NK-92 treated with Interleukin-12 subunit alpha and Interleukin-12 subunit beta, amount 100 ng/mL, for 24 hours (cell line): ENCODE results near the gene APOH.

Experiments
- DNase-seq: peaks from one replicate; lab custom pipeline; 2025; lab: John Stamatoyannopoulos, UW

The APOH gene

DNA sequence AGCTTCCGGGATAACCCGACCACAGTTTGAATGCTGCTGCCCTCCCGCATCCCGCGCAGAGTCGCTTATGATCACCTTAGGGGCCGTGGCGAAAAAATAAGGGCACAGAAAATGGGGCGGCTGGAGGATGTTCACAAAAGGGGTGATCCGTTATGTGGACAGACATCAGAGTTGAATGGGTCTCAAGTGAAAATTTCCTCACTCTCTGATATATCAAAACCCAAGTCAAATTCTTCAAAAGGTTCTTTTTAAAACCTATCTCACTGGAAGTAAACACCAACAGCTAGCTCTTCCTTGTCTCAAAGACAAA, 36.9 kb downstream of the APOH start:
- no peak for DNase-seq

- peak; percentile 57 for DNase-seq
Measured at GRCh38 chr17:66191593-66192377, 37.4 kb downstream of the APOH start, which contains the start of gene CEP112. Gene CEP112, minus strand, starts transcription at chr17:66192133.

- DNase-seq: no peak
Measured at GRCh38 chr17:66190738-66191592, 38.2 kb downstream of the APOH start.

DNA sequence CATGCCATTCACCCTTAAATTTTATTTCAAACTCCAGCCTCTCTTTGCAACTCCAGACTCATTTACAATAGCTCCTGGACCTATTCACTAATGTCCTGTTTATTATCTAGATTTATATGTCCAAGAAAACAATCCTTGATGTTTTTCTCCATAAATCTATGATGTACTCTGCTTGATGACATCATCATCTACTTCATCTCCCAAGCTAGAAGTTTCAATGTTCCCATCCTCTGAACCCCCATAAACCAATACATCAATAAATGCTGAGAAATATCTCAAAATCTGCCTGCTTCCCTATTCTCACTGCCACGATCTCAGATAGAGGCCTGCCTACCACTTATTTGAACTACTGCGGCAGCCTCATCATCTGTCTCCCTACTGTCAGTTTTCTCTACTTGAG, 41.5 kb downstream of the APOH start:
- DNase-seq: no peak

- no peak for DNase-seq
Measured at GRCh38 chr17:66185862-66186261, 43.4 kb downstream of the APOH start.

DNA sequence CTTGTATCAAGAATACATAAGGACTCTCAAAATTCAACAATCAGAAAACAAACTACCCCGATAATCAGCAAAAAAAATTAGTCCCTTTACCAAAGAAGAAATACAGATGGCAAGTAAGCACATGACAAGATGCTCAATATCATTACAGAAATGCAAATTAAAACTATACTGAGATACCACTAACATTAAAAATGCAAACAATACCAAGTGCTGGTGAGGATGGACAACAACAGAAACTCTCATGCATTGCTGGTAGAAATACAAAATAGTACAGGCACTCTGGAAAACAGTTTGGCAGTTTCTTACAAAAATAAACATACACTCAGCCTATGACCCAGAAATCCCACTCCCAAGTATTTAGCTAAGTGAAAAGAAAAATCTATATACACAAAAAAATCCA, 44.8 kb downstream of the APOH start:
- no peak for DNase-seq

DNA sequence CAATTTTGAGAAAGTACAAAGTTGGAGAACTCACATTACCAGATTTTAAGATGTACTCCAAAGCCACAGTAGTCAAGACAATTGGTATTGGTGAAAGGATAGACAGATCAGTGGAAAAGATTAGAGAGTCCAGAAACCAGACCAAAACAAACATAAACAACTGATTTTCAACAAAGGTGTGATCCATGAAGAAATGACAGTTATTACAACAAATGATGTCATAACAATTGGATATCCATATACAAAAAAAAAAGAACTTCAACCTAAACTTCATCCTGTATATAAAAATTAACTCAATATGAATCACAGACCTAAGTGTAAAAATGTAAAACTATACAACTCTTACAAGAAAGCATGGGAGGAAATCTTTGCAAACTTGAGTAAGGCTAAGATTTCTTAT, 45.7 kb downstream of the APOH start:
- DNase-seq: no peak

- DNase-seq: no peak
Measured at GRCh38 chr17:66178642-66179041, 50.6 kb downstream of the APOH start.

DNA sequence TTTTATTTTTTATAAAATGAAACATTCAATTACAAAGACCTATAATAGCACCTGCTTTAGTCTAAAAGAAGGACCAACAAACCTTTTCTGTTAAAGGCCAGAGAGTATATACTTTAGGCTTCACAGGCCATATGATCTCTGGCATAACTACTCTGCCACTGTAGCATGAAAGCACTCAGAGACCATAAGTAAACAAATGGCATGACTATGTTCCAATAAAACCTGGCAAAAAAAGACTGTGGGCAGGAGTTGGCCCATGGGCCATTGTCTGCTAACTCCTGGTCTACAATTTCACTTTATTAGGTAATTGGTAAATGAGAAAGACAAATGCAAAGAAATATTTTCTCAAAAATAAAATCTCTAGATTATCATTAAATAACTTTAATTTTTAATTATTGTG, 52.2 kb downstream of the APOH start:
- no peak for DNase-seq

DNA sequence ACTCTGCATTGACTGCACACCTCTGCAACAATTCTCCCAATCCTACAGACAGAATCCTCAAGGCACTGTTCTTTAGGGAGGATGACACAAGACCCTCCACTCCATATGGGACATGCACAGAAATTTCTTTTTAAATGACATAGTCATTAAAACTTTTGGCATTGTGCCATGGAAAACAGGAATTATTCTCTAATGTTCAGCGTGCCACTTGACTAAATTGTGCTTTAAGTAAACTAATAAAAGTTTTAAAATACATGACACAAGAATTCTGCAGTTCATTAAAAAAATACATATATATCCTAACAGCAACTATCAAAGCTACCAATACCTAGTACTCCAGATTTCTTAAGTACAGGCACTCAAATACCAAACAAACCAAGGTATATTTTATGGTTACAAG, 53.3 kb downstream of the APOH start:
- DNase-seq: no peak

DNA sequence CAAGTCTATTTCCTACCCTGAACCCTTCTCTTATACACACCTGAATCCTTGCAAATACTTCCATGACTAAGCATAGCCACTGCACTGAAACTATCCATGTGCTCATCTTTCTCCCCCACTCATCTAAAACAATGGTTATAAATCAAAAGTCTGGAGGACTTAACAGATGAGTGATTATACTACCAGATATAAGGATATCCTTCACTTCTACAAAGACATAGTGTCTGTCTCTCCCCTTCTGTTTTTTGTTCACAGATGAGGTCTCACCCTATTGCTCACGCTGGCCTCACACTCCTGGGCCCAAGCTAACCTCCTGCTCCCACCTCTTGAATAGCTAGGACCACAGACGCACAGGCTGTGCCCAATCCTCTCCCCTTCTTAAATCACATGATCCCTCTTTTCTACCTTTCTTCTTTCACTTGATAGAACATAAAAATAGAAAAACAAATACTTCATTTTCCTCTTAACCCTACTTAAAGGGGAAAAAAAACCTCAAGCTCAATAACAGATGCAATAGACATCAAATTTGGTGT, 56.5 kb downstream of the APOH start:
- DNase-seq: no peak

GRCh38 chr17:66172144-66172543, 57.1 kb downstream of the APOH start:
- DNase-seq: no peak

DNA sequence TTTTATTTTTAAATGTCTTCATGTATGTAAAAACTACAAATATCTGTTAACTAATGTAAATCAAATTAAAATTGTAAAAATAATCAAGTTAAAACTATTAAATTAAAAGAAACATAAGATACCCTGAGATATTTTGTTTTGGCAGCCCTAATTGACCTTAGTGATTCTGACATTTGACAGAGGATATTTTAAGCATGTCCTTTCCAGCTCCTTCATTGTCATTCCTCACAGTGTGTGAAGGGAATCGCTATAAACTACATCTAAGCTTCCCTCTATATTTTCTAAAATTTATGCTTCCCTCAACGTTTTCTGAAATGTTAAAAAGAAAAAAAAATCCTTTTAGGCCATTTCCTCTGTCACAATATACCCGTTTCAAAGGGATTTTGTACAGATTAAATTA, 57.5 kb downstream of the APOH start:
- no peak for DNase-seq

DNA sequence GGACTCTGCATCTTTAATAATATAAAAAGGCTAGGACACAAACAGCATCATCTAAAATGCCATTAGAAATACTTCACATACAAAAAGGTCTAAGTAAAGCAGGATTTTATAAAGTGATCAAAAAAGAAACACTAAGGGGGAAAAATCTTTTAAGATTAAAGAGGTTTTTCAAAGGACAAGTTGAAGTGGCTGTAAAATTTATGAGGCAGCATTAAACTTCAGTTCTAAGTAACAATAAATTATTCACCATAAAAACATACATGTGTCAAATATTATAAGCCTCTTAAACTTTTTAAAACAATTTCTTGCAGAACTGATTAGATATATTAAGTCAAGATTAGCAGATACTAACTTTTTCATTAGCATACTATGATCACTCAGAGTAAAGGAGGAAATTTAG, 58.0 kb downstream of the APOH start:
- no peak for DNase-seq

- no peak for DNase-seq
Measured at GRCh38 chr17:66169839-66170238, 59.4 kb downstream of the APOH start.

GRCh38 chr17:66167189-66167815, 61.9 kb downstream of the APOH start:
- DNase-seq: no peak

GRCh38 chr17:66165537-66166123, 63.6 kb downstream of the APOH start:
- DNase-seq: no peak
